ENCODE data around the gene WHRN.

- TF ChIP-seq CTCF (IDR thresholded peaks at IDR 0.05): no peak
- TF ChIP-seq EZH2 (IDR thresholded peaks at IDR 0.05; ENCODE audit: borderline replicate concordance, insufficient read depth, low read depth, low read length, poor library complexity, severe bottlenecking): no peak
Observed at GRCh38 chr9:114467910-114468309, 37.4 kb downstream of the WHRN start.
